Frontal cortex (tissue), 4 donors: ENCODE measurements around the gene FRMPD4. TPM values are rescaled to one million over a fixed set of nuclear protein-coding genes. Genes with fewer than 3 reads are reported as not detected.

Experiments
- DNase-seq, 2 donors: peaks; one replicate each; pipeline ENCODE4 v3.0.0; 2012; ENCODE audit warnings: low spot score in 2 of 2
- FAIRE-seq: peaks from 2 replicates; lab custom pipeline; 2012; peaks lifted over from hg19 to GRCh38; lab: Jason Lieb, UNC
- total RNA-seq: library from RNA; depleted of rRNA; stranded (reverse); fragments of >200 nt; gene quantifications from one replicate; pipeline ENCODE4 v1.2.3, GENCODE V29; 2014
- donor health status: control.
- donor health status: control.
- donor health status: control.

The FRMPD4 gene
- total RNA-seq, 1 donor from 2014 or later: 26.5 TPM

GRCh38 chrX:12206413-12206812, 68.1 kb downstream of the FRMPD4 start:
- no peak for DNase-seq
- FAIRE-seq: no peak

- DNase-seq: no peak
- no peak for FAIRE-seq
These were observed 72.0 kb downstream of the FRMPD4 start for GRCh38 chrX:12210196-12210815.

DNA sequence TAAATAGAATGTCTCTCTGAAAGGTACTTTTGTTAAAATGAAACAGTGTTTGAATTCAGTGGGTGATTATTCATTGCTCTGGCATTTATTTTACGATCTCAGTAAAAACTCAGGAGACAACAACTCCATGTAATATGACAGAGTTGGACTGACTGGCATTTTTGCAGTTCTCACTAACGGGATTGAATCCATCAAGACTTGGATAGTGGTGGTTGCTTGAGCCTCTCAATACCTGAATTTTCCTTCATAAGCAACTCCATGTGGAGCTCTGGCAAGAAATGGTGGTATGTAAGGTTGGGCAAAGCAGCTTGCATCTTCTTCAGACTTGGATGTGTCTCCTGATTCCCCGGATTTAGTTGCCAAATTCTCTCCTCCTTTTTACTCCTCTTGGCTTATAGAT, 72.7 kb downstream of the FRMPD4 start:
- DNase-seq: no peak
- no peak for FAIRE-seq

- DNase-seq (no peak), FAIRE-seq (no peak)
These were observed 85.4 kb downstream of the FRMPD4 start for GRCh38 chrX:12223650-12224049.

DNA sequence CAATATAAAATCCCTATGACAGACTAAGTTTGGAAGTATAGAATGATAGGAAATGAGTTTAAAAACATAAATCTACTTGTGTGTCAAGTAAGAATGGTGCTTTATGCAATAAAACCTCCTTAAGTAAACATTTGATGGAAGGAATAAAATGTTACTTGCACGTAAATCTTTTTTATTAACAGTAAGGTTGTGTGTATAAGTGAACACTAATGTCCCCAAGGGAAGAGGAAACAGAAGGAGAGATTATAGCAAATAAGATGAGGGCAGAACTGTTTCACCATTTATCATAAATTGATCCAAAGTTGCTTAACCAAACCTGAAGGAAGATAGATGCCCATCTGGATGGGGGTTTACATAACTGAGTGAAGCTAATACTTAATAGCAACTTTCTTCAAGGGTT, 86.8 kb downstream of the FRMPD4 start:
- FAIRE-seq: no peak
- DNase-seq: no peak

DNA sequence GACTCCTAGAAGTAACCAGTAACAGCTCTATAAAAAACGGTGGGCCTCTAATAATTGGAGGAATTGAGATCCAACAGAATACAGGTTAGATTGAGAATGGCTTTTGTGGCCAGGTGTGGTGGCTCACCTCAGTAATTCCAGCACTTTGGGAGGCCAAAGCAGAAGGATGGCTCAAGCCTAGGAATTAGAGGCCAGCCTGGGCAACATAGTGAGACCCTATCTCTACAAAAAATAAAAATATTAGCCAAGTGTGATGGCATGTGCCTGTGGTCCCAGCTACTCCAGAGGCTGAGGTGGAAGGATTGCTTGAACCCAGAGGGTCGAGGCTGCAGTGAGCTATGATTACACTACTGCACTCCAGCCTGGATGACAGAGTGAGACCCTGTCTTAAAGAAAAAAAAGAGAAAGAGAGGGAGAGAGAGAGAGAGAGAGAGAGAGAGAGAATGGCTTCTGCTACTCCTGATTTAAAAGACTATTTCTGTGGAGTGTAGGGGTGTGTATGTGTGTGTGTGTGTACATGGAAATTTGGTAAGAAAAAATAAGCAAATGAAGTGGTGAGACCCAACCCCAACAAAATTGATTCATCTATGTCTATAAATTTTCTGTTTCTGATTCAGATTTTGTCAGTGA, 89.3 kb downstream of the FRMPD4 start:
- DNase-seq (no peak), FAIRE-seq (no peak)

DNA sequence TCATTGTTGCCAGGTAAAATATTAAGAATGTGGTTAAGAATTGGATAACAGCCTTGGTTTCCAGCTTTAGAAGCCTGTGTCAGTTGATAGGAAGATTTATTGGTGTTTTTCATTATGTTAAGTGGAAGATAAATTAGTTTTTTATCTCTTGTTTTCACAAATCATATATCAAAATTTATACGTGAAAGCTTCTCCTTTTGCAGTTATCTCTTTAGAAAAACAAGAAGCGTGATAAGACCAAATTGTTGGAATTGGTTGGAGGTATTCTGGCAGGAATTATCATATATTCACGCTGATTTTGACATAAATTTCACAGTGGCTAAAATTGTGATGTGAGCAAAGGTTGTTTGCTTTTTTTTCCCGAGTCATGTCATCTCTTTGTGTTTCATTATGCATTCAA, 90.6 kb downstream of the FRMPD4 start:
- no peak for FAIRE-seq
- no peak for DNase-seq

DNA sequence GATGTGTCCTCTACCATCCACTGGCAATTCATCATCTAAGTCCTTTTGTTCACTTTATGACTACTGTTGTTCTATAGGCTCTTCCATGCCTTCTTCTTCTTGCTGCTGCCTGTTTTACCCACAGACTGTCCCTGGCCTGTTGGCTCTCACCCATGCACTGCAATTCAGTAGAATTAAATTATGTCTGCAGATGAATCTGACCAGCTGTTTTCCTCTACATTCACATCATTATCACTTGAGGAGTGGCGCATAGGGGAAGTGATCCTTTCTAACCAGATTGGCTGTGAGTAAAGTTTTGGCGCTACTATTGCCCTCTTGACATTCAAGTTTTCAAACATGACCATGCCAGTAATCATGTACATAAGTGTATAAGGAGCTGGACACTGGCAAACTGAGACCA, 91.7 kb downstream of the FRMPD4 start:
- DNase-seq (no peak), FAIRE-seq (no peak)

GRCh38 chrX:12234534-12235329, 96.5 kb downstream of the FRMPD4 start:
- FAIRE-seq (no peak), DNase-seq (no peak)

- no peak for DNase-seq
- FAIRE-seq: no peak
These were observed 97.9 kb downstream of the FRMPD4 start for GRCh38 chrX:12236156-12236555.

- FAIRE-seq: no peak
- no peak for DNase-seq
These were observed 98.9 kb downstream of the FRMPD4 start for GRCh38 chrX:12237131-12237530.

- DNase-seq: no peak
- FAIRE-seq: no peak
These were observed 99.5 kb downstream of the FRMPD4 start for GRCh38 chrX:12237771-12238170.

GRCh38 chrX:12239356-12240082, 101.2 kb downstream of the FRMPD4 start:
- FAIRE-seq: no peak

DNA sequence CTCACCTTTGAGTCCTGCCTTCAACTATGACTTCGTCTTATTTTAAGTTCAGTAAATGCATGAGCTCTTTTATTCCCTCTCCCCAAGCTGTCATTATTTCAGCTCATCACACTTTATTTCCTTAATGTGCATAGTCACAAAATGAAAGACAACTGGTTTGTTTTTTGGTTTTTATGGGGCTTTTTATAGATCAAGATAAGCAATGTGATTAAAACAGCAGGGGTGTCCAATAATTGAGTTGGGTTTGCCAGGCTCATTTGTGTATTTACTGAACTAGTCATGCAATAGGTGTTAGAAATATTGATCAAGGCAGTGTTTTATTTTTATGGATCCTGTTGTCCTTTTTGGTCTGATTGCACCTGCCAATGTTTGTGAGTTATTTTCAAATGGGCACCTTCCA, 102.2 kb downstream of the FRMPD4 start:
- DNase-seq: no peak
- no peak for FAIRE-seq

More at GRCh38 chrX:12239356-12240082, 101.2 kb downstream of the FRMPD4 start:
- no peak for DNase-seq

DNA sequence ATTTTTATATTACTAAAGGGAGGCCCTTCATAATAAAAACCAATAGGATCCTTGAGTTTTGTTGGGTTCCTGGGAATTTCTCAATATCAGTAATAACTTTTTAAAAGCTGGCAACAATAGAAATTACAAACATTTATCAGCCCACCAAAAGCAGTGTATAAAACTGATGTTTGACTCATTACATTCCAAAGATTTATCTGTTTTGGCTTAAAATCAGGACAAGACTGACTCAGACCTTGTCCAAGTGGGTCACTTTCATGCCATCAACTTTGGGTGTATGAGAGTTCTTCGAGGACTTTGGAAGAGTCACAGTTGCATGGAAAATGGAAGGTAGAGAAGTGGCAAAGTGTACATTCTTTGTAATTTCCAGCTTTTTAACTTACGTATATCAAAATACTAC, 102.8 kb downstream of the FRMPD4 start:
- no peak for DNase-seq
- no peak for FAIRE-seq

DNA sequence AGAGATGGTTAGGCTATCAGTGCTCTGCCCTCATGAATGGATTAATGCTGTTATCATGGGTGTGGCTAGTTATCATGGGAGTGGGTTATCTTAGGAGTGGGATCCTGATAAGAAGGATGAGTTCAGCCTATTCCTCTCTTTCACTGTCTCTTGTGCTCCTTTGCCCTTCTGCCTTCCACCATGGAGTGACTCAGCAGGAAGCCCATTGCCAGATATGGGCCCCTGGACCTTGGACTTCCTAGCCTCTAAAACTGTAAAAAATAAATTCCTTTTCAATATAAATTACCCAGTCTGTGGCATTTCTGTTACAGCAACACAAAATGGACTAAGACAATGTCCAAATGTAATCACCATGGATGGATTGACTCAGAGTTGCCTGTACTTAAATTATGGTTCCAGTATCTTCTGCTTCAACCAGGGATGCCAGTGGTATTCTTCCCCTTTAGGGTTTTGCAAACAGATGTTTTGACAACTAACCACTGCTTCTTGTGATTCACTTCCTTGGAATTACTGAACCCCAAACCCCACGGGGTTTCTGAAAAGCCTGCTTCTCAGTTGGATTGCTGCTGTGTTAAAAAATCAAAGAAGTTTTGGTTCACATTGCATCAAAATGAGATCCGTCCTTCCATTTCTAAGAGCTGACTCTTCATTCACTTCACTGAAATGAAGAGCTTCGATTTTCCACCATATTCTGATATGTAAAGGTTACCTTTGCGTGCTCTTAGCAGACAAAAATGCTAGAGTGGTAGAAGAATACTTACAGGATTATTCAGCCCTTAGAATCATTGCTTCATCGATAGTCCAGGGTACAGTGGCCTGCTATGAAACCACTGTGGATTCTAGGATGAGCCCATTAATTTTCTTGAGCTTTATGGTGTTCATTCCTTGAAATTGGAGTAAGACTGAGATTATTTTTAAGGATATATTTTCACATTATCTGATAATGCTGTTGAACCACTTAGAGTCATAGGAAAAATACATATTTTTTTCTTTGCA, 107.7 kb downstream of the FRMPD4 start:
- no peak for FAIRE-seq
- DNase-seq: no peak

- no peak for FAIRE-seq
These were observed 111.7 kb downstream of the FRMPD4 start for GRCh38 chrX:12249997-12250396.

DNA sequence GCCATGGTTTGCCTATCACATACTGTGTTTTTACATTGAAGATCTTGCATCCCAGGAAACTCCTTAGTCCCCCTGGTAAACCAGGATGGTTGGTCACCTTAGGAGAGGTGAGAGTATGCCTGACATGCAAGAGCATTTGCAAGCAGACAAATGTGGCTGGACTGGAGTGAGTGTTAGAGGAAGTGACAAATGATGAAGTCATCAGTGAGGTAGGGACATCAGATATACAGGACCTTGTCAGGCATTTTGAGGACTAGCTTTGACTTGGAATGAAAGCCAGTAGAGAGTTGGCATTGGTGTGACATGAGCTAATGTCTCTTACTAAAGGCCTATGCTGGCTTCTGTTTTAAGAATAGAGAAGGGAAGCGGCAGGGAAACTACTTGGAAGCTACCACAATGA, 124.9 kb downstream of the FRMPD4 start:
- FAIRE-seq (no peak), DNase-seq (no peak)

More at GRCh38 chrX:12249997-12250396, 111.7 kb downstream of the FRMPD4 start:
- no peak for DNase-seq

- DNase-seq (no peak), FAIRE-seq (no peak)
These were observed 131.2 kb downstream of the FRMPD4 start for GRCh38 chrX:12269484-12269883.
